Loucy (cell line): ENCODE measurements around the gene XCL2.

Experiments
- H2AFZ ChIP-seq: fragments of 200-600 bp; sonication (generic); 2 replicates; pipeline ENCODE4 v1.6.0; 2016; ENCODE audit warnings: antibody characterized with exemption, mild to moderate bottlenecking, low read length, moderate library complexity
- H3F3A ChIP-seq: fragments of 200-600 bp; 2 replicates; pipeline ENCODE4 v1.6.0; 2016; ENCODE audit warnings: antibody characterized with exemption, low read depth, mild to moderate bottlenecking
- H3K27me3 ChIP-seq: fragments of 200-600 bp; sonication (generic); 2 replicates; pipeline ENCODE4 v1.6.1; 2014; ENCODE audit warnings: low read length, mild to moderate bottlenecking; ENCODE audit not compliant: insufficient read depth, poor library complexity, severe bottlenecking
- H3K36me3 ChIP-seq: fragments of 200-600 bp; sonication (generic); 2 replicates; pipeline ENCODE4 v1.6.1; 2016; ENCODE audit warnings: low read length; ENCODE audit not compliant: insufficient read depth
- H3K4me1 ChIP-seq: fragments of 200-600 bp; sonication (generic); 2 replicates; pipeline ENCODE4 v1.5.1; 2014; ENCODE audit warnings: low read length, mild to moderate bottlenecking; ENCODE audit not compliant: insufficient read depth, poor library complexity, severe bottlenecking
- H3K4me2 ChIP-seq: fragments of 200-600 bp; sonication (generic); 2 replicates; pipeline ENCODE4 v1.6.0; 2014; ENCODE audit warnings: antibody characterized with exemption, low read length, low read depth, mild to moderate bottlenecking; ENCODE audit not compliant: poor library complexity, severe bottlenecking
- H3K4me3 ChIP-seq: fragments of 200-600 bp; sonication (generic); 2 replicates; pipeline ENCODE4 v1.5.1; 2014; ENCODE audit warnings: low read length, mild to moderate bottlenecking, mixed read lengths; ENCODE audit not compliant: poor library complexity, severe bottlenecking
- H3K79me2 ChIP-seq: fragments of 200-600 bp; sonication (generic); 2 replicates; pipeline ENCODE4 v1.6.1; 2014; ENCODE audit warnings: low read length; ENCODE audit not compliant: insufficient read depth
- H3K9ac ChIP-seq: fragments of 200-600 bp; sonication (generic); 2 replicates; pipeline ENCODE4 v1.6.0; 2014; ENCODE audit warnings: mild to moderate bottlenecking, low read depth, low read length, moderate library complexity; ENCODE audit not compliant: poor library complexity, severe bottlenecking
- H3K9me2 ChIP-seq: fragments of 200-600 bp; sonication (generic); replicated peaks from 2 replicates; pipeline ENCODE4 v1.6.1; 2016; ENCODE audit warnings: low read depth, low read length, mixed read lengths
- H3K9me3 ChIP-seq: fragments of 200-600 bp; sonication (generic); 2 replicates; pipeline ENCODE4 v1.6.1; 2014; ENCODE audit warnings: mild to moderate bottlenecking, antibody characterized with exemption, low read length, low read depth; ENCODE audit not compliant: insufficient read depth
- H4K20me1 ChIP-seq: fragments of 200-600 bp; sonication (generic); 2 replicates; pipeline ENCODE4 v1.6.0; 2014; ENCODE audit warnings: antibody characterized with exemption, low read length, mild to moderate bottlenecking; ENCODE audit not compliant: insufficient read depth, poor library complexity, severe bottlenecking
- CTCF ChIP-seq: fragments of 200-600 bp; sonication (generic); conservative IDR thresholded peaks from 2 replicates; pipeline ENCODE4 v1.5.1; 2014; ENCODE audit warnings: mild to moderate bottlenecking, antibody characterized with exemption, low read length
- EZH2phosphoT487 ChIP-seq: fragments of 200-600 bp; IDR thresholded peaks from 2 replicates; pipeline ENCODE4 v1.6.1; 2018; ENCODE audit warnings: antibody characterized with exemption, mild to moderate bottlenecking, moderate library complexity, borderline replicate concordance

Gene XCL2

DNA sequence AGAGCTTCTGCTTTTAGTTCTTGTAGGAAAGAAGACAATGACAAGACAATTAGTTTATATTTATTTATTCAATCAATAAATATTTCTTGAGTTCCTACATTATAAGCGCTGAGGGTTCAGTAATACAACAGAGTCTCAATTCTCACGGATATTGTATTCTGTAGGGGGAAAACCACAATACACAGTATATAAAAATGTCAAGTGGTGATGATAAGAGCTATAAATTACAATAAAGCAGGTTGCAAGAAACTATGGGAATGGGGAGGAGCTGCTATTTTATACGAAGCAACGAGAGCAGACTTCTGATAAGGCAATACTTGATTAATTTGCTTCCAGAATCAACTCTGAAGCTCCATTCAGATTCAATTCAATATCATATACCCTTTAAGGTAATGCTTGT, 22.0 kb upstream of the XCL2 start:
- Histone ChIP-seq H3K4me3 (peak overlapping the region; percentile 7), H3K36me3 (no peaks in the 10 kb centered on the region), H3K79me2 (no peaks in the 10 kb centered on the region), H3K9me2 (no peaks in the 10 kb centered on the region), H2AFZ (no peak overlapping the region), H3K27me3 (no peaks in the 10 kb centered on the region), H4K20me1 (no peaks in the 10 kb centered on the region), H3K4me2 (peak overlapping the region; percentile 54), H3K9ac (no peak overlapping the region), H3F3A (no peaks in the 10 kb centered on the region), H3K4me1 (peaks cover 22% of the 10 kb centered on the region), H3K9me3 (no peaks in the 10 kb centered on the region)
- TF ChIP-seq EZH2phosphoT487, result no peak
- no peak for TF ChIP-seq CTCF

DNA sequence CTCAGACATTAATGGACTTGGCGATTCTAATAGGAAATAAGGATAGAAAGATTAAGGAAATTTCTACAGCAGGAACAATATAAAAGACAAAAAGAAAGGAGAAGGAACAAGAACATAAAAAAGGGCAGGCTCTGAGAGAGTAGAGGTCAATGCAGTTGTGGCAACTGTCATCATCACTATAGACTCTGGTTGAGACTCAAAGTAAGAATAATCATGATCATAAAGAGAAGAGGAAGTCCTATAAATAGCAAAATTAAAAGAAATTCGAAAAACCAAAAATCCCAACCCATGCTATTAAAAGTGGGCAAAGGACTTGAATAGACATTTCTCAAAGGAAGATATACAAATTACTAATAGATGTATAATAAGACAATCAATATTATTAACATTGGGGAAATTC, 18.2 kb upstream of the XCL2 start:
- no peaks in the 10 kb centered on the region for H3K9me2 ChIP-seq
- no peak overlapping the region for H2AFZ ChIP-seq
- TF ChIP-seq EZH2phosphoT487, result no peak
- TF ChIP-seq CTCF, result no peak
- H3K4me1 ChIP-seq, result peaks cover 41% of the 10 kb centered on the region
- H3K27me3 ChIP-seq, result no peaks in the 10 kb centered on the region
- H3K36me3 ChIP-seq, result no peaks in the 10 kb centered on the region
- H3K79me2 ChIP-seq, result no peaks in the 10 kb centered on the region
- H3K9ac ChIP-seq, result no peak overlapping the region
- no peaks in the 10 kb centered on the region for H3F3A ChIP-seq
- H3K9me3 ChIP-seq, result no peaks in the 10 kb centered on the region
- H4K20me1 ChIP-seq, result no peaks in the 10 kb centered on the region
- no peak overlapping the region for H3K4me2 ChIP-seq
- H3K4me3 ChIP-seq, result no peak overlapping the region

DNA sequence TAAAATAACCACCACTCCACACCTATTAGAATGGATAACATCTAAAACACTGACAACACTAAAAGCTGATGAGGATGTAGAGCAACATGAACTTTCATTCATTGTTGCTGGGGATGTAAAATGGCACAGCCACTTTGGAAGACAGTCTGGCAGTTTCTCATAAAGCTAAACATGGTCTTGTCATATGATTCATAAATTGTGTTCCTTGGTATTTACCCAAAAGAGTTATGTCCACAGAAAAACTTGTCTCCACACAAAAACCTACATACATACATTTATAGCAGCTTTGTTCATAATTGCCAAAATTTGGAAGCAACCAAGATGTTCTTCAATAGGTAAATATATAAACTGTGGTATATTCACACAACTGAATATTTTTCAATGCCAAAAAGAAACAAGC, 16.6 kb upstream of the XCL2 start:
- Histone ChIP-seq H3K36me3 (no peaks in the 10 kb centered on the region), H4K20me1 (no peaks in the 10 kb centered on the region), H3K4me3 (no peak overlapping the region)

More for the DNA sequence above, 16.6 kb upstream of the XCL2 start:
- Histone ChIP-seq H3F3A (no peaks in the 10 kb centered on the region), H3K27me3 (no peaks in the 10 kb centered on the region), H3K4me2 (no peak overlapping the region), H3K9ac (no peak overlapping the region), H3K9me3 (no peaks in the 10 kb centered on the region), H3K4me1 (peaks cover 41% of the 10 kb centered on the region), H3K79me2 (no peaks in the 10 kb centered on the region), H2AFZ (no peak overlapping the region), H3K9me2 (no peaks in the 10 kb centered on the region)
- TF ChIP-seq EZH2phosphoT487, result no peak
- no peak for TF ChIP-seq CTCF
